ENCODE data around the gene RNF19B.

The RNF19B gene

DNA sequence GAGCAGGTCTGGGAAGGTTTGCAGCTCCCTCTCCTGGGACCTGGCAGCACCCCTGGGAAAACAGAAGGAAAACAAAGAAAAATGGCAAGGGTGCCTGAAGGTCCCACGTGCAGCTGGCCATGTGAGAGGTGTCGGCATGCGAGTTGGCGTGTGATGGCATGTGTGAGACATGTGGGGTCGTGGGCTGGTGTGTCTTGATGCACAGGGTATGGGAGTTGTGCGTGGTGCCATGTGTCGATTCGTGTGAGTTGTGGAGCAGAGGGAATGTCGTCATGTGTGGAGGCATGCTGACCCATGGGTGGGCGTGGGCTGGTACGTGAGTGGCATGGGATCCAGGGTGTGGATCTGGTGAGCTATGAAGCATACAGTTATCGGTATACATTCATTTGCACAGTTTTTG, 77.0 kb downstream of the RNF19B start:
- no peak for DNase-seq

DNA sequence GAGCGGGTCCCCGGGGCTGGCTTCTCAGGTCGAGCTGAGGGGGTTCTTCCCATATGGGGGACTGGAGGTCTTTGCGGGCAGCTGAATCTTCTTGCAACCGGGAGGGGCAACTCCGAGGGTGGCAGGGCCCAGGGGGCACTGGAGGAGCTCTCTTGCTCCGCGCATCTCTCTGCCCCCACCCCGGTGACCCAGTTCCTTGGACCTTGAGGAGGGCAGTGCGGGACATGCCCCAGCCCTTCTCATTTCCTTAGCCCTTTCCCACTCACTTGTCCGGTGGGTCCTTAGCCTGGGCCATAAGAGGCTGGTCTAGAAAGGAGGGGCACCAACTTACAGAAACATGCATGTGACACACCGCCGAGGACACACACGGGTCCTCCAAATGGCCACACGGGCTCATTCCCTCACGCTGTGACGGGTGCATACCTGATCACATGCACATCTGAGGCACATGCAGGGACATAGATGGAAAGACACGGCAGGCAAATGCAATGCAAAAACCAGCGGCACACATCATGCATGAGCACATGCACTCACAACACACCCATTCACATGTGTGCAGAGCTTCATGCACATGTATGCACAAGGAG, 77.7 kb downstream of the RNF19B start:
- no peak for DNase-seq
